Karpas-422 (cell line): ENCODE results near the gene CNST. TPM values are rescaled to one million over a fixed set of nuclear protein-coding genes. Genes with fewer than 3 reads are reported as not detected.
"Not testable (repeated sequence)": the region's sequence is repeated elsewhere in the genome, so short reads cannot be mapped to it uniquely, and the experiment has no call there.

Experiments used
- DNase-seq: peaks from one replicate; pipeline ENCODE4 v3.0.0-alpha.2; 2015
- H2AFZ ChIP-seq: fragments of 200-600 bp; sonication (generic); 2 replicates; pipeline ENCODE4 v1.6.1; 2014; ENCODE audit warnings: antibody characterized with exemption, low read length, mixed read lengths
- H3K27ac ChIP-seq: fragments of 200-600 bp; sonication (generic); 2 replicates; pipeline ENCODE4 v1.5.1; 2014; ENCODE audit warnings: mild to moderate bottlenecking, low read length, moderate library complexity
- H3K27me3 ChIP-seq: fragments of 200-600 bp; sonication (generic); 2 replicates; pipeline ENCODE4 v1.6.1; 2014; ENCODE audit warnings: low read length, mixed read lengths
- H3K36me3 ChIP-seq: fragments of 200-600 bp; sonication (generic); 2 replicates; pipeline ENCODE4 v1.6.1; 2014; ENCODE audit warnings: low read length, mixed read lengths; ENCODE audit not compliant: insufficient read depth
- H3K4me1 ChIP-seq: fragments of 200-600 bp; sonication (generic); 2 replicates; pipeline ENCODE4 v1.6.1; 2014; ENCODE audit warnings: mild to moderate bottlenecking, low read length, mixed read lengths
- H3K4me2 ChIP-seq: fragments of 200-600 bp; sonication (generic); 2 replicates; pipeline ENCODE4 v1.6.1; 2014; ENCODE audit warnings: low read length, low read depth, mild to moderate bottlenecking; ENCODE audit not compliant: poor library complexity, severe bottlenecking
- H3K4me3 ChIP-seq: fragments of 200-600 bp; sonication (generic); 2 replicates; pipeline ENCODE4 v1.5.1; 2014; ENCODE audit warnings: mild to moderate bottlenecking, antibody characterized with exemption, low read length, mixed read lengths
- H3K79me2 ChIP-seq: fragments of 200-600 bp; sonication (generic); 2 replicates; pipeline ENCODE4 v1.6.1; 2014; ENCODE audit warnings: mild to moderate bottlenecking, low read length, mixed read lengths
- H3K9ac ChIP-seq: fragments of 200-600 bp; sonication (generic); 2 replicates; pipeline ENCODE4 v1.6.0; 2014; ENCODE audit warnings: low read length
- H3K9me2 ChIP-seq: fragments of 200-600 bp; sonication (generic), shearing (Covaris generic); replicated peaks from 2 replicates; pipeline ENCODE4 v1.6.0; 2014; ENCODE audit warnings: mild to moderate bottlenecking, low read length, moderate library complexity; ENCODE audit not compliant: insufficient read depth
- H3K9me3 ChIP-seq: fragments of 300-700, 200-600 bp; sonication (generic); 2 replicates; pipeline ENCODE4 v1.6.1; 2014; ENCODE audit warnings: low read length, mixed read lengths
- H4K20me1 ChIP-seq: fragments of 200-600 bp; sonication (generic); 2 replicates; pipeline ENCODE4 v1.6.1; 2014; ENCODE audit warnings: mild to moderate bottlenecking, antibody characterized with exemption, low read length, low read depth; ENCODE audit not compliant: insufficient read depth
- total RNA-seq: library from RNA; depleted of rRNA; stranded (reverse); fragments of >200 nt; shearing (Covaris generic); gene quantifications from 2 replicates; pipeline ENCODE4 v1.2.3, GENCODE V29; 2014; ENCODE audit warnings: low replicate concordance

Gene CNST
- total RNA-seq, 1 experiment from 2014 or later = 29.7 TPM

DNA sequence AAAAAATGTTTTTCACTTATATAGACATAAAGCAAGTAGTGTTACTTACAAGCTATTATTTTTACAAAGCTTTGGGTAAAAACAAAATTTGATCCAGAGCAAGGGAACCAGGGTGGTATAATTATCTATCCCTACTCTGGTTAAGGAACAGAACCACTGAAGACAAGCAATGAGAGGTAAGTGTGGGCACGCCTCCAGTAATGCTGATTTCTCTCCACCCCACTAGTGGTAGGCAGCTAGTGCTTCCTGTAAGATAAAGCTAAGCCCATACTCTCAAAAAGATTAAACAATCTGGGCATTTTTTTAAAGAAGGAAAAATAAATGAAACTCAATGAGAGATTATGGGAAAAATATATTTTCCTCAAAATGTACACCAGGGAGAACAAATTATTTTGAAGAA, 22.3 kb upstream of the CNST start:
- Histone ChIP-seq H3K79me2 (no peaks in the 10 kb centered on the region), H3K9ac (no peak overlapping the region), H2AFZ (no peak overlapping the region), H3K9me3 (no peaks in the 10 kb centered on the region), H3K36me3 (peaks cover 53% of the 10 kb centered on the region), H3K4me3 (no peak overlapping the region), H3K9me2 (no peaks in the 10 kb centered on the region), H3K27me3 (no peaks in the 10 kb centered on the region), H3K4me1 (no peaks in the 10 kb centered on the region), H3K4me2 (no peak overlapping the region), H3K27ac (no peak overlapping the region), H4K20me1 (no peaks in the 10 kb centered on the region)
- no peak for DNase-seq

- H3K4me1 ChIP-seq = no peaks in the 10 kb centered on the region
- no peak for DNase-seq
- no peaks in the 10 kb centered on the region for H3K27me3 ChIP-seq
- no peak overlapping the region for H3K4me3 ChIP-seq
- H3K9me2 ChIP-seq = no peaks in the 10 kb centered on the region
- no peak overlapping the region for H2AFZ ChIP-seq
- H3K27ac ChIP-seq = no peak overlapping the region
- no peak overlapping the region for H3K4me2 ChIP-seq
- no peaks in the 10 kb centered on the region for H4K20me1 ChIP-seq
- no peak overlapping the region for H3K9ac ChIP-seq
- peaks cover 17% of the 10 kb centered on the region for H3K79me2 ChIP-seq
- no peaks in the 10 kb centered on the region for H3K9me3 ChIP-seq
- H3K36me3 ChIP-seq = peaks cover 42% of the 10 kb centered on the region
Observed at GRCh38 chr1:246549665-246550064, 16.6 kb upstream of the CNST start.

DNA sequence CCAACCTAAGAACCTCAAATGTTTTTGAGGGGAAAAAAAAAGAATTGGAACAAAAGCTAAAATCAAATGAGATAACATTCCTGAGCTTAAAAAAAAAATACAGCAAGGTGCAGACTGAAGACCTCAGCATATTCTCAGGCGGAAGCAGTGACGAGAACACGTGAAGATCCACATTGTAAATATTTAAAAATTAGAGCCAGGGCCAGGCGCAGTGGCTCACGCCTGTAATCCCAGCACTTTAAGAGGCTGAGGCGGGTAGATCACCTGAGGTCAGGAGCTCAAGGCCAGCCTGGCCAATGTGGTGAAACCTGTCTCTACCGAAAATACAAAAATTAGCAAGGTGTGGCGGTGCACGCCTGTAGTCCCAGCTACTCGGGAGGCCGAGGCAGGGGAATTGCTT, 15.9 kb upstream of the CNST start:
- Histone ChIP-seq H3K9me3 (no peaks in the 10 kb centered on the region), H3K27me3 (no peaks in the 10 kb centered on the region), H3K4me3 (no peak overlapping the region), H4K20me1 (no peaks in the 10 kb centered on the region), H3K9me2 (no peaks in the 10 kb centered on the region), H3K4me1 (no peaks in the 10 kb centered on the region), H2AFZ (no peak overlapping the region), H3K27ac (no peak overlapping the region), H3K9ac (no peak overlapping the region), H3K36me3 (peaks cover 47% of the 10 kb centered on the region), H3K4me2 (no peak overlapping the region), H3K79me2 (peaks cover 23% of the 10 kb centered on the region)
- DNase-seq = no peak

DNA sequence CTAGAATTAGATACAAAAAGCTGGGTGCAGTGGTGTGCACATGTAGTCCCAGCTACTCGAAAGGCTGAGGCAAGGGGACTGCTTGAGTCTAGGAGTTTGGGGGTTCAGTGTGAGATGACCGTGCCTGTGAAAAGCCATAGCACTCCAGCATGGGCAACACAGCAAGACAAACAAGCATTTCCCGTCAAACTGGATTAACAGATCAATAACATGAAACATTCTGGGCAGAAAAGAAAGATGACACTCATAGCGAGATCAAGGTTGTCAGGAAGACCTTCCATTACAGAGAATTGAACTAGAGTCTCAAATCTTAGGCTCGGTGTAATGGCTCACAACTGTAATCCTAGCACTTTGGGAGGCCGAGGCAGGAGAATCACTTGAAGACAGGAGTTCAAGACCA, 14.1 kb upstream of the CNST start:
- H3K4me3 ChIP-seq = no peak overlapping the region
- no peak overlapping the region for H3K27ac ChIP-seq
- no peaks in the 10 kb centered on the region for H3K27me3 ChIP-seq
- H3K9me2 ChIP-seq = no peaks in the 10 kb centered on the region
- H4K20me1 ChIP-seq = no peaks in the 10 kb centered on the region
- no peaks in the 10 kb centered on the region for H3K4me1 ChIP-seq
- peaks cover 34% of the 10 kb centered on the region for H3K79me2 ChIP-seq
- no peak overlapping the region for H2AFZ ChIP-seq
- H3K9ac ChIP-seq = no peak overlapping the region
- no peak for DNase-seq
- H3K9me3 ChIP-seq = no peaks in the 10 kb centered on the region
- H3K4me2 ChIP-seq = no peak overlapping the region
- peaks cover 58% of the 10 kb centered on the region for H3K36me3 ChIP-seq

DNA sequence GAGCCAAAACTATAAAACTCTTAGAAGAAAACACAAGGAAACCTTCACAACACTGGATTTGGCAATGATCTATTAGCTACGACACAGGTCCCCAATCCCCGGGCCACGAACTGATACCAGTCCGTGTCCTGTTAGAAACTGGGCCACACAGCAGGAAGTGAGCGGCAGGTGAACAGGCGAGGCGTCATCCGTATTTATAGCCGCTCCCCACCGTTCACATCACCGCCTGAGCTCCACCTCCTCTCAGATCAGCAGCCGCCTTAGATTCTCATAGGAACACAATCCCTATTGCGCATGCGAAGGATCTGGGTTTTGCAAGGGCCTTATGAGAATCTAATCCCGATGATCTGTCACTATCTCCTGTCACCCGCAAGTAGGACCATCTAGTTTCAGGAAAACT, 12.1 kb upstream of the CNST start:
- H3K4me3 ChIP-seq = no peak overlapping the region
- H3K9ac ChIP-seq = no peak overlapping the region
- no peaks in the 10 kb centered on the region for H3K27me3 ChIP-seq
- H3K27ac ChIP-seq = no peak overlapping the region
- H3K36me3 ChIP-seq = peaks cover 53% of the 10 kb centered on the region
- no peak overlapping the region for H2AFZ ChIP-seq
- H3K4me2 ChIP-seq = no peak overlapping the region
- no peak for DNase-seq
- H3K9me3 ChIP-seq = no peaks in the 10 kb centered on the region
- H3K4me1 ChIP-seq = no peaks in the 10 kb centered on the region
- H3K79me2 ChIP-seq = peaks cover 51% of the 10 kb centered on the region
- H4K20me1 ChIP-seq = no peaks in the 10 kb centered on the region
- no peaks in the 10 kb centered on the region for H3K9me2 ChIP-seq

DNA sequence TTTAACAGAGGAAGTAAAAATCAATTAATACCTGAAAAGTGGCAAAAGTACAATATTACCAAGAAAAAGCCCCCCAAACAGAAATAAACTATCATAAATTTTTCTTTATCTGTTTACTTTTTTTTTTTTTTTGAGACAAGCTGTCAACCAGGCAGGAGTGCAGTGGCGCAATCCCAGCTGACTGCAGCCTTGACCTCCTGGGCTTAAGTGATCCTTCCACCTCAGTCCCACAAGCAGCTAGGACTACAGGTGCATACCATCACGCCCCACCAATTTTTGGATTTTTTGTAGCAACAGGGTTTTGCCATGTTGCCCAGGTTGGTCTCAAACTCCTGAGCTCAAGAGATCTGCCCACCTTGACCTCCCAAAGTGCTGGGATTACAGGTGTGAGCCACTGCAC, 8.2 kb upstream of the CNST start:
- H3K9me2 ChIP-seq = no peaks in the 10 kb centered on the region
- H3K36me3 ChIP-seq = peaks cover 52% of the 10 kb centered on the region
- DNase-seq = no peak

GRCh38 chr1:246559310-246559709, 6.9 kb upstream of the CNST start:
- H3K27ac ChIP-seq = no peak overlapping the region
- no peaks in the 10 kb centered on the region for H3K9me2 ChIP-seq
- DNase-seq = no peak
- peaks cover 6% of the 10 kb centered on the region for H3K4me1 ChIP-seq
- H4K20me1 ChIP-seq = no peaks in the 10 kb centered on the region
- H3K27me3 ChIP-seq = no peaks in the 10 kb centered on the region
- H3K9ac ChIP-seq = no peak overlapping the region
- no peak overlapping the region for H3K4me3 ChIP-seq
- no peak overlapping the region for H2AFZ ChIP-seq
- H3K4me2 ChIP-seq = no peak overlapping the region
- H3K9me3 ChIP-seq = no peaks in the 10 kb centered on the region
- peaks cover 52% of the 10 kb centered on the region for H3K36me3 ChIP-seq
- H3K79me2 ChIP-seq = peaks cover 72% of the 10 kb centered on the region

More for the DNA sequence above, 8.2 kb upstream of the CNST start:
- Histone ChIP-seq H2AFZ (no peak overlapping the region), H3K9ac (no peak overlapping the region), H3K9me3 (no peaks in the 10 kb centered on the region), H3K79me2 (peaks cover 71% of the 10 kb centered on the region), H3K27ac (no peak overlapping the region), H3K4me2 (no peak overlapping the region), H3K4me3 (no peak overlapping the region), H3K4me1 (no peaks in the 10 kb centered on the region), H3K27me3 (no peaks in the 10 kb centered on the region), H4K20me1 (no peaks in the 10 kb centered on the region)

- not testable (repeated sequence) for H3K4me3 ChIP-seq, H3K9me2 ChIP-seq, H3K9ac ChIP-seq, H3K9me3 ChIP-seq, H3K27ac ChIP-seq, H4K20me1 ChIP-seq, H3K27me3 ChIP-seq, H3K4me2 ChIP-seq, H2AFZ ChIP-seq, DNase-seq
- peaks cover 79% of the 10 kb centered on the region for H3K79me2 ChIP-seq
- H3K36me3 ChIP-seq = peaks cover 41% of the 10 kb centered on the region
- peaks cover 17% of the 10 kb centered on the region for H3K4me1 ChIP-seq
Observed at GRCh38 chr1:246560833-246561232, 5.4 kb upstream of the CNST start.
